ENCODE measurements around the gene TNFAIP3.
"Not testable (repeated sequence)": the region's sequence is repeated elsewhere in the genome, so short reads cannot be mapped to it uniquely, and the experiment has no call there.

DNA sequence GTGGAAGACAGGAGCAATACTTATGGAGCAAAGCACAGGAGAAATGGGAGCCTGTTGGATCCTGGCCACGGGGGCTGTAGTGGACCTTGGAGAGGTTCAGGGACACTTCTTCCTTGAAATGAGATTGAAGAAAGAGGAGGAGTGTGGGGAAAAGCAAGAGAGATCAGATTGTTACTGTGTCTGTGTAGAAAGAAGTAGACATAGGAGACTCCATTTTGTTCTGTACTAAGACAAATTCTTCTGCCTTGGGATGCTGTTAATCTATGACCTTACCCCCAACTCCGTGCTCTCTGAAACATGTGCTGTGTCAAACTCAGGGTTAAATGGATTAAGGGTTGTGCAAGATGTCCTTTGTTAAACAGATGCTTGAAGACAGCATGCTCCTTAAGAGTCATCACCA lies 22.7 kb upstream of the TNFAIP3 start:
- not testable (repeated sequence) for TF ChIP-seq POLR2A (IDR thresholded peaks at IDR 0.05; ENCODE audit: low read length); GATA1 (IDR thresholded peaks at IDR 0.05; ENCODE audit: low read depth, low read length)

Data from erythroblast (primary cell).